GM18858 (cell line): ENCODE measurements around the gene GPR3.
"Not testable (repeated sequence)": the region's sequence is repeated elsewhere in the genome, so short reads cannot be mapped to it uniquely, and the experiment has no call there.

Source experiments
- ATAC-seq: cut with Tn5 transposase; IDR thresholded peaks from one replicate; pipeline ENCODE4 v1.9.1; 2021; ENCODE audit not compliant: unreplicated experiment

GPR3 gene

GRCh38 chr1:27377760-27378495, 14.5 kb upstream of the GPR3 start:
- ATAC-seq: no peak

DNA sequence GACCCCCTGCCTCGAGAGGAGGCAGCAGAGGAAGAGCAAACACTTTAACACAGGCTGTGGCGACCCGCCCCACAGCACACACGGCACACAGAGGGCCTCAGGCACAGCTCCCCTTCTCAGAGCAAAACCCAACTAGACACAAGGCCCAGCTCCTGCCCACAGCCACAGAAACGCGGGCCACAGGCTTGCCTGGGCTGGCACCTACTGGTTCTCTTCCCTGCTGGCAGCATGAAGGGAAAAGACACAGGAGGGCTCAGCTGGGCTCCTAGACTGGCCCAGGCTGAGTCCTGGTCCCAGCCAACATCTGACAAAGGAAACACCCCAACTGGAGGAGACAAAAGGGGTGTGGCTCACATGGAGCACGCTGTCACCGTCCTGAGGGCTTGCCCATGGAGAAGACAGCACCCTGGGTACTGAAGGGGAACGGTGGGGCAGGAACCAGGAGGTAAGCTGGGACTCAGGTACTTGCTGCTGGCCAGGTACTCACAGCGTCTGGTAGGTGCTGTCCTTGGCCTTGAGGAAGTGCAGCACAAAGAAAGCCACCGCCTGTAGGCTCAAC, 12.8 kb upstream of the GPR3 start:
- no peak for ATAC-seq

- ATAC-seq: no peak
Observed at GRCh38 chr1:27380224-27380623, 12.2 kb upstream of the GPR3 start.

DNA sequence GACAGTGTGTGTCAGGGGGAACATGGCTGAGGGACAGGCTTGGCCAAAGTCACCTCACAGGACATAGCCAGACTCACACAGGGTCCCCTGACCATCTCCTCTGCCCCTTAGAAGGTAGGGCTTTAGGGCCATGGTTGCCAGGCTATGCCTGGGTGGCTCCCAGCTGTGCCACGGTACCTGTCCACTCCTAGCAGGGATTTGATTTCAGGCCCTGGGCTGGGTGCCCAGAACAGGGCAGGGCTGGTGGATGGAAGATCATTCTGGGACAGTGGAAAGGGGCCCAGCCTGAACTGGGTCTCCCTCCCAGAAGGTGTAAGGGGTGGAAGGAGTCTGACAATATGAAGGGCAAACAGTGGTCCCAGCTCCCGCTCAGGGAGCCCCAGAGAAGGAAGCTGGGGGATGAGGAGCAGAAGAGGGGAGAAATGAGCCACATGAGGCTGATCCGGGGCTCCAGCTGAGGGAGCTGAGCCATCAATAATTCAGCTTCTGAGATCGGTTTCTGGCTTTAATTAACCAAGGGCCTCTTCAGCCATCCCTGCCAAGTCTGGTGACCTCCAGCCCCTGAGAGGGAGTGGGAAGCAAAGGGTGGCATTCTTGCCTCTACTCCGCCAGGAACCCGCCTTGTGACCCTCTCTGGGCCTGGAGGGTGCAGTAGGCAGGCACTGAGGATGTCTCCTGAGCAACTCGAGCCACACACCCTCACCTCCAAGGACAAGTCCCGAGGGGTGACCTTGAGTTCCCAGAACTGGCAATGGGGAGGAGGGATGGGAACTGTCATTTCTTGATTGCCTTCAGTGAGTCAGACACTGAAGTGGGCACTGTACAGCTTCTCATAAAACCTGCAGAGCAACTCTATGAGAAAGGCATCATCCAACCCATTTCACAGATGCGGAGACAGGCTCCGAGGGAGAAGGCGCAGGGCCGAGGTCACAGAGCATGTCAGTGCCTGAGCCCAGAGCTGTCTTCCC, 11.4 kb upstream of the GPR3 start:
- no peak for ATAC-seq

DNA sequence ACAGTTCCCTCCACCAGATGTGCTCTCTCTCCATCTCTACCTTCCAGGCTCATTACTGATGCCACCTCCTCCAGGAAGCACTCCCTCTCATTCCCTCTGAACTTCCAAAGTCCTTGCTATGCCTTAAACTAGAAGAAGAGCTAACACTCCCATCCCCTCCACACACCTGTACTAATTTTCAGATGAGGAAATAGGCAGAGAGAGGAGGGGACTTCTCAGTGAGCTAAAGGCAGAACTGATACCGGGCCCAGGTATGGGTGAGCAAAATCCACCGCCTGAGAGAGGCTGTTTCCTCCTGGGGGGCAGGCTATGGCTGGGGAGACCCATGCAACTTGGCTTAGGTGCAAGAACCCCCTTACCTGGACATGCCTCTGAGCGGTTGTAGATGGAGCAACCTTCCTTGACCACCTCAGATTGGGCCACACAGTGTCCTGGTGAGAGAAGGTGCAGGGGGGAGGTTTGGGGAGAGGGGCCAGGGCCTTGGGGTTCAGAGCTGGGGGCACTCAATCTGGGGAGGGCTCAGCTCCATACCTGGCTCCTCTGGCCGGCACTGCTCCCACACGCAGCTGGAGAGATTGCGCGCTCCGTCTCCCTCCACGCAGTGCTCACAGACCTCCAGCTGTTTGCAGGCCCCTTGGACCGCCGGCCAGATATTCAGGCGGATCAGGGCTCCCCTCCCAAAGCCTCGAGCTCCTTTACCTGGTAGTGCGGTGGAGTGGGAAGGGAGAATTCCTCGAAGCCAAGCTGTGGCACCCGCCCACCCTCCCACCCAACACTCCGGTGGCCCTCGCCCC, 10.3 kb upstream of the GPR3 start:
- no peak for ATAC-seq

- no peak for ATAC-seq
Observed at GRCh38 chr1:27383039-27383605, 9.3 kb upstream of the GPR3 start, which contains the start of gene CD164L2. TSS of gene CD164L2 (minus strand) at chr1:27383333. CDS start at chr1:27383239, 94 bp downstream.

GRCh38 chr1:27383661-27384060, 8.8 kb upstream of the GPR3 start:
- no peak for ATAC-seq

GRCh38 chr1:27384797-27385196, 7.6 kb upstream of the GPR3 start:
- ATAC-seq: not testable (repeated sequence)

GRCh38 chr1:27388337-27389005, 4.0 kb upstream of the GPR3 start:
- no peak for ATAC-seq

GRCh38 chr1:27391511-27392095, 819 bp upstream of the GPR3 start:
- no peak for ATAC-seq

- peak; percentile 13 for ATAC-seq
Observed at GRCh38 chr1:27392778-27393635, 585 bp downstream of the GPR3 start.

DNA sequence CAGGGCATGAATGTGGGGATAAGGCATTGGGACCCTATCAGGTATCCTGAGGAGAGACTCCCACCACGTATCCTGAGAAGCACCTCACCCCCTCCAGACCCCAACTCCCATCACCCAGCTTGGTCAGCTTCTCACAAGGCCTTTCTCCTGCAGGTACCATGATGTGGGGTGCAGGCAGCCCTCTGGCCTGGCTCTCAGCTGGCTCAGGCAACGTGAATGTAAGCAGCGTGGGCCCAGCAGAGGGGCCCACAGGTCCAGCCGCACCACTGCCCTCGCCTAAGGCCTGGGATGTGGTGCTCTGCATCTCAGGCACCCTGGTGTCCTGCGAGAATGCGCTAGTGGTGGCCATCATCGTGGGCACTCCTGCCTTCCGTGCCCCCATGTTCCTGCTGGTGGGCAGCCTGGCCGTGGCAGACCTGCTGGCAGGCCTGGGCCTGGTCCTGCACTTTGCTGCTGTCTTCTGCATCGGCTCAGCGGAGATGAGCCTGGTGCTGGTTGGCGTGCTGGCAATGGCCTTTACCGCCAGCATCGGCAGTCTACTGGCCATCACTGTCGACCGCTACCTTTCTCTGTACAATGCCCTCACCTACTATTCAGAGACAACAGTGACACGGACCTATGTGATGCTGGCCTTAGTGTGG, 1.3 kb downstream of the GPR3 start:
- ATAC-seq: no peak

DNA sequence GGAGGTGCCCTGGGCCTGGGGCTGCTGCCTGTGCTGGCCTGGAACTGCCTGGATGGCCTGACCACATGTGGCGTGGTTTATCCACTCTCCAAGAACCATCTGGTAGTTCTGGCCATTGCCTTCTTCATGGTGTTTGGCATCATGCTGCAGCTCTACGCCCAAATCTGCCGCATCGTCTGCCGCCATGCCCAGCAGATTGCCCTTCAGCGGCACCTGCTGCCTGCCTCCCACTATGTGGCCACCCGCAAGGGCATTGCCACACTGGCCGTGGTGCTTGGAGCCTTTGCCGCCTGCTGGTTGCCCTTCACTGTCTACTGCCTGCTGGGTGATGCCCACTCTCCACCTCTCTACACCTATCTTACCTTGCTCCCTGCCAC, 1.8 kb downstream of the GPR3 start:
- no peak for ATAC-seq

- no peak for ATAC-seq
Observed at GRCh38 chr1:27394925-27395324, 2.5 kb downstream of the GPR3 start.

- no peak for ATAC-seq
Observed at GRCh38 chr1:27395441-27396195, 3.2 kb downstream of the GPR3 start.

GRCh38 chr1:27397110-27397509, 4.7 kb downstream of the GPR3 start:
- no peak for ATAC-seq

DNA sequence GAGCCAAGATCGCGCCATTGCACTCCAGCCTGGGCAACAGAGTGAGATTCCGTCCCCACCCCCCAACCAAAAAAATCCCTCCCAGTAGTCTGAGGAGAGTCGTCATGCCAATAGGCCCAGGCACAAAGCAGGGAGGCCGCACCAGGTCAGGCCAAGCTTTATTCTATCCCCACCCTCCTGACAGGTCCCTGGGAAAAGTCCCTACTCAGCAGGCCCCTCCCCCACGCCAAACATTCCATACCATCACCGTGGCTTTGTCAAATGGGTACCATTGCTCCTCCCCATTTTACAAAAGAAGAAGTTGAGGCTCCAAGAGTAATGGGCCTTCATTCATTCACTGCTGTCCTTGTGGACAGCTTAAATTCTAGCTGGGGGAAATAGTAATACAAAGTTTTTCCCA, 5.3 kb downstream of the GPR3 start:
- ATAC-seq: no peak
